Measurements from ENCODE around the gene KRTAP10-7. TPM values are rescaled to one million over a fixed set of nuclear protein-coding genes. Genes with fewer than 3 reads are reported as not detected.

KRTAP10-7 gene
- total RNA-seq, 1 donor from 2014 or later: not detected

Other genes starting within 250 kb of the KRTAP10-7 start
- gene TRPM2, start 247.0 kb upstream of the KRTAP10-7 start, total RNA-seq: 1.6 TPM
- 0.52 TPM for gene LRRC3, start 145.1 kb upstream of the KRTAP10-7 start, total RNA-seq
- gene KRTAP10-1, start 60.4 kb upstream of the KRTAP10-7 start, total RNA-seq: not detected
- not detected for gene KRTAP10-2, start 49.1 kb upstream of the KRTAP10-7 start, total RNA-seq
- not detected for gene KRTAP10-3, start 41.8 kb upstream of the KRTAP10-7 start, total RNA-seq
- not detected for gene KRTAP10-4, start 26.9 kb upstream of the KRTAP10-7 start, total RNA-seq
- gene KRTAP10-5, start 20.0 kb upstream of the KRTAP10-7 start, total RNA-seq: not detected
- not detected for gene KRTAP10-6, start 8.1 kb upstream of the KRTAP10-7 start, total RNA-seq
- not detected for gene KRTAP10-8, start 11.5 kb downstream of the KRTAP10-7 start, total RNA-seq
- gene KRTAP10-9, start 26.5 kb downstream of the KRTAP10-7 start, total RNA-seq: not detected
- gene KRTAP10-10, start 36.8 kb downstream of the KRTAP10-7 start, total RNA-seq: not detected
- gene KRTAP10-11, start 45.8 kb downstream of the KRTAP10-7 start, total RNA-seq: not detected
- not detected for gene KRTAP12-4, start 54.1 kb downstream of the KRTAP10-7 start, total RNA-seq
- gene KRTAP12-3, start 57.3 kb downstream of the KRTAP10-7 start, total RNA-seq: not detected
- not detected for gene KRTAP12-2, start 66.3 kb downstream of the KRTAP10-7 start, total RNA-seq
- gene KRTAP12-1, start 81.6 kb downstream of the KRTAP10-7 start, total RNA-seq: not detected
- not detected for gene KRTAP10-12, start 96.6 kb downstream of the KRTAP10-7 start, total RNA-seq
- gene TSPEAR, start 111.0 kb downstream of the KRTAP10-7 start, total RNA-seq: not detected
- 60.5 TPM for gene UBE2G2, start 201.2 kb downstream of the KRTAP10-7 start, total RNA-seq
- 28.7 TPM for gene SUMO3, start 217.5 kb downstream of the KRTAP10-7 start, total RNA-seq

All from skeletal muscle tissue (tissue), 1 donor.